Cardiac atrium fibroblast (primary cell): Measurements from ENCODE around the gene MUC16. TPM values are rescaled to one million over a fixed set of nuclear protein-coding genes. Genes with fewer than 3 reads are reported as not detected.

ENCODE experiments used
- total RNA-seq: library from RNA; depleted of rRNA; stranded (reverse); fragments of >200 nt; gene quantifications from 2 replicates; pipeline ENCODE4 v1.2.3, GENCODE V29; 2015

MUC16 gene
- not detected in 2 replicates for total RNA-seq

GRCh38 chr19:9009935-9010651, at the start of gene MUC16:
MUC16 (minus strand) TSS chr19:9010409.

Other genes with a start within 250 kb of the MUC16 start
- 29.4 and 33.2 TPM in 2 replicates for gene ZNF558, start 178.1 kb downstream of the MUC16 start, total RNA-seq
- not detected in 2 replicates for gene MBD3L1, start 178.0 kb downstream of the MUC16 start, total RNA-seq
- gene OR1M1, start 76.7 kb upstream of the MUC16 start, total RNA-seq = not detected in 2 replicates
- not detected in 2 replicates for gene OR7G2, start 97.1 kb upstream of the MUC16 start, total RNA-seq
- gene OR7G1, start 105.4 kb upstream of the MUC16 start, total RNA-seq = not detected in 2 replicates
- not detected in 2 replicates for gene OR7G3, start 116.5 kb upstream of the MUC16 start, total RNA-seq
- gene ZNF317, start 130.0 kb upstream of the MUC16 start, total RNA-seq = 11.2 TPM in 2 replicates
- gene OR7D2, start 168.6 kb upstream of the MUC16 start, total RNA-seq = not detected in 2 replicates
- not detected in 2 replicates for gene OR7D4, start 209.2 kb upstream of the MUC16 start, total RNA-seq
- not detected in 2 replicates for gene OR7E24, start 240.5 kb upstream of the MUC16 start, total RNA-seq